Esophagus muscularis mucosa (tissue), 4 donors: ENCODE results near the gene COG1. TPM values are rescaled to one million over a fixed set of nuclear protein-coding genes. Genes with fewer than 3 reads are reported as not detected.

Source experiments
- DNase-seq: peaks from one replicate; pipeline ENCODE4 v3.0.0-alpha.2; 2017; ENCODE audit errors: extremely low spot score
- H3K27ac ChIP-seq, 4 donors: fragments of 200-600 bp; sonication (generic); replicated peaks in 1 of 4; 1 replicate in 3 of 4; 2 replicates in 1 of 4; pipeline ENCODE4 v1.5.1; 2016 to 2019; ENCODE audit warnings: mild to moderate bottlenecking in 1 of 4
- H3K27me3 ChIP-seq, 4 donors: fragments of 200-600 bp; sonication (generic); one replicate each; pipeline versions ENCODE4 v1.5.1 to v1.6.0; 2016 to 2019
- H3K36me3 ChIP-seq, 4 donors: fragments of 200-600 bp; sonication (generic); one replicate each; pipeline ENCODE4 v1.5.1; 2016 to 2019
- H3K4me1 ChIP-seq, 4 donors: fragments of 200-600 bp; sonication (generic); one replicate each; pipeline ENCODE4 v1.5.1; 2016 to 2019
- H3K4me3 ChIP-seq, 4 donors: fragments of 200-600 bp; sonication (generic); 1 replicate in 2 of 4; 2 replicates in 2 of 4; pipeline ENCODE4 v1.5.1; 2016 to 2019; ENCODE audit warnings: mild to moderate bottlenecking in 4 of 4, moderate library complexity in 1 of 4
- H3K9me3 ChIP-seq, 4 donors: fragments of 200-600 bp; sonication (generic); 1 replicate in 3 of 4; 2 replicates in 1 of 4; pipeline ENCODE4 v1.5.1; 2016 to 2019
- CTCF ChIP-seq, 3 experiments: fragments of 200-600 bp in 2 of 3; fragments of 450-650 bp in 1 of 3; sonication (generic) in 2 of 3; IDR thresholded peaks; one replicate each; pipeline ENCODE4 v1.5.1; 2017 to 2019; ENCODE audit warnings: antibody characterized with exemption in 3 of 3, mild to moderate bottlenecking in 2 of 3, moderate library complexity in 1 of 3
- EP300 ChIP-seq: sonication (generic); formaldehyde crosslinking; IDR thresholded peaks from one replicate; pipeline ENCODE4 v1.6.1; 2017; ENCODE audit warnings: antibody characterized with exemption
- POLR2A ChIP-seq: fragments of 450-650 bp; IDR thresholded peaks from one replicate; pipeline ENCODE4 v1.6.1; 2017; ENCODE audit warnings: antibody characterized with exemption, moderate library complexity, mild to moderate bottlenecking, low read depth
- POLR2AphosphoS5 ChIP-seq, 2 donors: sonication (generic); formaldehyde crosslinking; IDR thresholded peaks; one replicate each; pipeline ENCODE4 v1.6.1; 2017; ENCODE audit warnings: antibody characterized with exemption in 2 of 2
- WGBS: methylation state at CpG from one replicate; pipeline ENCODE4 v1.1.5; 2018; 5-methylcytosine and 5-hydroxymethylcytosine counted together
- intact Hi-C: fragments of 100-400 bp; cut with DNase I; formaldehyde crosslinking; loops from one replicate; pipeline ENCODE4 v1.15.1; 2023
- total RNA-seq, 4 donors: library from RNA; depleted of rRNA; stranded (reverse); fragments of >200 nt; gene quantifications; one replicate each; pipeline versions ENCODE4 v1.1.0 to v1.2.1, GENCODE V29; 2016

COG1 gene
- total RNA-seq, 4 donors from 2014 or later = 19.1 to 36.5 (median 27.3) TPM

- intact Hi-C loops = no loop called here
These were observed 40.8 kb upstream of the COG1 start for GRCh38 chr17:73151916-73152632.

DNA sequence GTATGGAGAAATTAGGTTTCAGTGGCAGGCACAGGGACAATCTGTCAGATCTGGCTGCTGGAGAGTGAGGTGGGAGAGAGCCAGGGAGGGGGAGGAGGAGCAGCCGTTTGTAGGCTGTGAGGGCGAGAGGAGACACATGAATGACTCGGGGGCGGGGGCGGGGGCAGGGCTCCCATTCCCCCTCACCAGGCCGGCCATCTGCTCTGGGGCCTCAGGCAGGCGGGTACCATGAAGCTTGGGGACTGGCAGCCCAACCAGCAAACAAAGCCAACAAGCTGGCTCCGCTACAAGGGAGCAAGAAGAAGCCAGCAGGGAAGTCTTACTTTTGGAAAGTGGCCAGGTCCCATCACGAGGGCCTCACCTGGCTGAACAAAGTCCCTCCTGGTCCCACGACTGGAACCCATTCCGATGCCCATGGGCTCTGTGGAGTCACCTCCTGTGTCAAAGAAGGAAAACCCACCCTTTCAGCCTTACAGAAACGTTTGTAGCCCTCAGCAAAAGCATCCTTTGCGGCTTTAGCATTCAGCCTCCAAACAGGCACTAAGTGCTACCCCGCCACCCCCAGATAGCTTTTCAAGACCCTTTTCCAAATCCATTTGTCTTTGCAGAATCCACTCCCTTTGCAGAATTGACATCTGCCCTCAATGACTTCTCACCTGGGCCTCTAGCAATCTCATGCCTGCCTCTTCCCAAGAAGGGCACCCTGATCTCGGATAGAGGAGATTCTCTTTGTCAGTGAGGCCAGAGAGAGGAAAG is 37.3 kb upstream of the COG1 start:
- intact Hi-C loops = loop anchor here (5.0 kb wide), 2 partner anchors 168 to 428 kb away; no protein-coding TSS in a partner anchor
- H3K27ac ChIP-seq = no peak overlapping the region
- peaks cover 0 to 15% (median 5%) of the 10 kb centered on the region in 4 donors for H3K4me1 ChIP-seq
- WGBS = 75% methylated on average over 15 of the region's 15 CpGs
- H3K36me3 ChIP-seq = no peaks in the 10 kb centered on the region
- DNase-seq = no peak
- TF ChIP-seq POLR2AphosphoS5 (IDR thresholded peaks at IDR 0.05) (no peak), POLR2A (no peak), CTCF (IDR thresholded peaks at IDR 0.05) (no peak), EP300 (no peak)
- H3K4me3 ChIP-seq = no peak overlapping the region
- no peaks in the 10 kb centered on the region for H3K9me3 ChIP-seq
- peaks cover 0 to 24% (median 0%) of the 10 kb centered on the region in 4 donors for H3K27me3 ChIP-seq

More at GRCh38 chr17:73151916-73152632, 40.8 kb upstream of the COG1 start:
- no peak for DNase-seq
- Histone ChIP-seq H3K9me3 (no peaks in the 10 kb centered on the region), H3K4me1 (peaks cover 0 to 13% (median 5%) of the 10 kb centered on the region in 4 donors), H3K27me3 (peaks cover 0 to 30% (median 0%) of the 10 kb centered on the region in 4 donors), H3K4me3 (no peak overlapping the region), H3K27ac (no peak overlapping the region), H3K36me3 (no peaks in the 10 kb centered on the region)
- 81% methylated on average over 9 of the region's 9 CpGs for WGBS
- TF ChIP-seq POLR2AphosphoS5 (IDR thresholded peaks at IDR 0.05) (no peak), CTCF (IDR thresholded peaks at IDR 0.05) (no peak), POLR2A (no peak), EP300 (no peak)

GRCh38 chr17:73156166-73156840 is 36.6 kb upstream of the COG1 start:
- Histone ChIP-seq H3K4me3 (no peak overlapping the region), H3K4me1 (peaks cover 0 to 15% (median 5%) of the 10 kb centered on the region in 4 donors), H3K27me3 (peaks cover 0 to 31% (median 0%) of the 10 kb centered on the region in 4 donors), H3K27ac (no peak overlapping the region), H3K36me3 (no peaks in the 10 kb centered on the region), H3K9me3 (no peaks in the 10 kb centered on the region)
- DNase-seq = no peak
- 30% methylated on average over 19 of the region's 22 CpGs for WGBS
- TF ChIP-seq POLR2A (no peak), CTCF (IDR thresholded peaks at IDR 0.05) (peak; percentile 69 to 85 (median 75))
- intact Hi-C loops = loop anchor here (5.0 kb wide), 2 partner anchors 169 to 429 kb away; no protein-coding TSS in a partner anchor

- WGBS = 69% methylated on average over 7 of the region's 8 CpGs
- H3K36me3 ChIP-seq = no peaks in the 10 kb centered on the region
- H3K27me3 ChIP-seq = peaks cover 0 to 38% (median 0%) of the 10 kb centered on the region in 4 donors
- H3K27ac ChIP-seq = no peak overlapping the region
- H3K4me1 ChIP-seq = peaks cover 0 to 15% (median 5%) of the 10 kb centered on the region in 4 donors
- intact Hi-C loops = loop anchor here (5.0 kb wide), 2 partner anchors 170 to 430 kb away; no protein-coding TSS in a partner anchor
- H3K9me3 ChIP-seq = no peaks in the 10 kb centered on the region
- H3K4me3 ChIP-seq = no peak overlapping the region
- TF ChIP-seq POLR2AphosphoS5 (IDR thresholded peaks at IDR 0.05) = no peak
- DNase-seq = no peak
These were observed 35.9 kb upstream of the COG1 start for GRCh38 chr17:73156887-73157520.
